Measurements from ENCODE around the gene PLXDC2.

GRCh38 chr10:20013991-20014750 is 197.9 kb downstream of the PLXDC2 start:
- no peak for TF ChIP-seq EZH2 (IDR thresholded peaks at IDR 0.05; ENCODE audit: borderline replicate concordance, low read length)
- TF ChIP-seq CTCF (IDR thresholded peaks at IDR 0.05; ENCODE audit: low read length) = no peak
